Measurements from ENCODE around the gene KLF3.

Gene KLF3

DNA sequence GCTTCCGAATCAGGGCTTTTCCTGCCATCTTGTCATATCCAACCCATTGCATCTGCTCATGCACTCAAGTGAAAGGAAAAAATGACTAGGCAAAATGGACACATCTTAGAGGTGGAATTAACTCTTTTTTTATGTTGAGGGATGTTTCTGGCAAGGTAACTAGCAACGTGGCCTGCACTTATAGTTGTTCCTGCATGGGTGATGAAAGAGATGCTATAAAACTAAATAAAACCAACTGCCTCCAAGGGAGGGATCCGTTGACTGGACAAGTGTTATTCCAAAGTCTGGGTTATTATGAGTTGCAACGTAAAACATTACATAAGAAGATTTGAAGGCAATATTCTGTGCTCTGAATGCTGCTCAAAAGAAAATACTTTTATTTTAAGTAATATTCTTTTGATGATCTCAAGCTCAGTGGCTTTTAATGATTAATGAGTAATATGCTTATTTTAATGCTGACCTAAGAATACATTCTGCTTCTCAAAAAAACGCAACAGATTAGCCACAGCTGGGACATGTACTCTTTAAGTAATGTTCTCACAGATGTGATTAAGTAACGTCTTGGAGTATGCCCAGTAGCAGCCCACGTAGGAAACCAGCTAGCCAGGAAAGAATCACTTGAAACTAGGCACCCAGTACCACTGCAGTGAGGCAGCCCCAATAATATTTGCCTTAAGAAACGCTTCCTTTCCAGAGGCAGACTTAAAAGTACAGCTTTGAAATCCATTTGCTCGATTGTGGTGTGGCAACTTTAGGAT is 27.4 kb downstream of the KLF3 start:
- H3K9me2 ChIP-seq (replicated peaks; ENCODE audit: insufficient read depth, low read length): no peaks in the 10 kb centered on the region
- peaks cover 30% of the 10 kb centered on the region for H3K79me2 ChIP-seq (ENCODE audit: low read length)
- peaks cover 3% of the 10 kb centered on the region; the same call in 1 of the 2 replicates for H4K20me1 ChIP-seq (ENCODE audit: insufficient read depth, low read length)
- no peak overlapping the region for H3K27ac ChIP-seq (ENCODE audit: low read length)
- H3K36me3 ChIP-seq (replicated peaks; ENCODE audit: insufficient read depth, low read length): peaks cover 25% of the 10 kb centered on the region
- no peak overlapping the region for H3K9ac ChIP-seq (ENCODE audit: low read length)
- H3K4me2 ChIP-seq (ENCODE audit: low read depth, low read length): no peak overlapping the region
- H2AFZ ChIP-seq (ENCODE audit: low read length): no peak overlapping the region
- H3K27me3 ChIP-seq (replicated peaks; ENCODE audit: insufficient read depth, low read length): no peaks in the 10 kb centered on the region
- H3K9me3 ChIP-seq (replicated peaks; ENCODE audit: insufficient read depth, low read length): no peaks in the 10 kb centered on the region
- no peak overlapping the region for H3K4me3 ChIP-seq (ENCODE audit: low read length)
- no peaks in the 10 kb centered on the region for H3F3A ChIP-seq (ENCODE audit: insufficient read depth, low read length)
- H3K4me1 ChIP-seq (ENCODE audit: low read length): no peaks in the 10 kb centered on the region
- no peak for DNase-seq
- TF ChIP-seq, protein P1, sequence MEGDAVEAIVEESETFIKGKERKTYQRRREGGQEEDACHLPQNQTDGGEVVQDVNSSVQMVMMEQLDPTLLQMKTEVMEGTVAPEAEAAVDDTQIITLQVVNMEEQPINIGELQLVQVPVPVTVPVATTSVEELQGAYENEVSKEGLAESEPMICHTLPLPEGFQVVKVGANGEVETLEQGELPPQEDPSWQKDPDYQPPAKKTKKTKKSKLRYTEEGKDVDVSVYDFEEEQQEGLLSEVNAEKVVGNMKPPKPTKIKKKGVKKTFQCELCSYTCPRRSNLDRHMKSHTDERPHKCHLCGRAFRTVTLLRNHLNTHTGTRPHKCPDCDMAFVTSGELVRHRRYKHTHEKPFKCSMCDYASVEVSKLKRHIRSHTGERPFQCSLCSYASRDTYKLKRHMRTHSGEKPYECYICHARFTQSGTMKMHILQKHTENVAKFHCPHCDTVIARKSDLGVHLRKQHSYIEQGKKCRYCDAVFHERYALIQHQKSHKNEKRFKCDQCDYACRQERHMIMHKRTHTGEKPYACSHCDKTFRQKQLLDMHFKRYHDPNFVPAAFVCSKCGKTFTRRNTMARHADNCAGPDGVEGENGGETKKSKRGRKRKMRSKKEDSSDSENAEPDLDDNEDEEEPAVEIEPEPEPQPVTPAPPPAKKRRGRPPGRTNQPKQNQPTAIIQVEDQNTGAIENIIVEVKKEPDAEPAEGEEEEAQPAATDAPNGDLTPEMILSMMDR (IDR thresholded peaks at IDR 0.05; ENCODE audit: low read length): no peak
- no peak for TF ChIP-seq EZH2phosphoT487 (IDR thresholded peaks at IDR 0.05; ENCODE audit: low read length)
- no peak for TF ChIP-seq EZH2 (optimal IDR thresholded peaks at IDR 0.05; ENCODE audit: low read depth, low read length)

GRCh38 chr4:38692421-38692820 is 28.4 kb downstream of the KLF3 start:
- Histone ChIP-seq H2AFZ (ENCODE audit: low read length) (no peak overlapping the region), H3K36me3 (replicated peaks; ENCODE audit: insufficient read depth, low read length) (peaks cover 32% of the 10 kb centered on the region), H3K27me3 (replicated peaks; ENCODE audit: insufficient read depth, low read length) (no peaks in the 10 kb centered on the region), H3K79me2 (ENCODE audit: low read length) (peaks cover 20% of the 10 kb centered on the region), H3K4me1 (ENCODE audit: low read length) (no peaks in the 10 kb centered on the region), H4K20me1 (ENCODE audit: insufficient read depth, low read length) (no peaks in the 10 kb centered on the region), H3K9ac (ENCODE audit: low read length) (no peak overlapping the region), H3K27ac (ENCODE audit: low read length) (no peak overlapping the region), H3K4me2 (ENCODE audit: low read depth, low read length) (no peak overlapping the region), H3K9me2 (replicated peaks; ENCODE audit: insufficient read depth, low read length) (no peaks in the 10 kb centered on the region), H3F3A (ENCODE audit: insufficient read depth, low read length) (no peaks in the 10 kb centered on the region), H3K4me3 (ENCODE audit: low read length) (no peak overlapping the region), H3K9me3 (replicated peaks; ENCODE audit: insufficient read depth, low read length) (no peaks in the 10 kb centered on the region)
- DNase-seq: no peak
- TF ChIP-seq EZH2phosphoT487 (IDR thresholded peaks at IDR 0.05; ENCODE audit: low read length) (no peak), EZH2 (optimal IDR thresholded peaks at IDR 0.05; ENCODE audit: low read depth, low read length) (no peak)
- TF ChIP-seq, protein P1 (IDR thresholded peaks at IDR 0.05; ENCODE audit: low read length): no peak

GRCh38 chr4:38693569-38693968 is 29.6 kb downstream of the KLF3 start:
- Histone ChIP-seq H3K9me3 (replicated peaks; ENCODE audit: insufficient read depth, low read length) (no peaks in the 10 kb centered on the region), H3F3A (ENCODE audit: insufficient read depth, low read length) (no peaks in the 10 kb centered on the region), H4K20me1 (ENCODE audit: insufficient read depth, low read length) (no peaks in the 10 kb centered on the region), H3K9ac (ENCODE audit: low read length) (no peak overlapping the region), H2AFZ (ENCODE audit: low read length) (no peak overlapping the region), H3K36me3 (replicated peaks; ENCODE audit: insufficient read depth, low read length) (peaks cover 34% of the 10 kb centered on the region), H3K9me2 (replicated peaks; ENCODE audit: insufficient read depth, low read length) (no peaks in the 10 kb centered on the region), H3K4me3 (ENCODE audit: low read length) (no peak overlapping the region), H3K79me2 (ENCODE audit: low read length) (peaks cover 8% of the 10 kb centered on the region), H3K4me1 (ENCODE audit: low read length) (no peaks in the 10 kb centered on the region), H3K27ac (ENCODE audit: low read length) (no peak overlapping the region), H3K4me2 (ENCODE audit: low read depth, low read length) (no peak overlapping the region), H3K27me3 (replicated peaks; ENCODE audit: insufficient read depth, low read length) (no peaks in the 10 kb centered on the region)
- DNase-seq: no peak
- TF ChIP-seq, protein P1 (IDR thresholded peaks at IDR 0.05; ENCODE audit: low read length): no peak
- no peak for TF ChIP-seq EZH2phosphoT487 (IDR thresholded peaks at IDR 0.05; ENCODE audit: low read length)
- TF ChIP-seq EZH2 (optimal IDR thresholded peaks at IDR 0.05; ENCODE audit: low read depth, low read length): no peak
